B cell (primary cell): ENCODE results near the gene USH2A. TPM values are rescaled to one million over a fixed set of nuclear protein-coding genes. Genes with fewer than 3 reads are reported as not detected.

Experiments
- ATAC-seq: fragments of 200-7000 bp; cut with Tn5 transposase; one replicate; pipeline ENCODE4 v1.10.0; 2021; ENCODE audit warnings: low read depth, mild to moderate bottlenecking, moderate number of reproducible peaks, moderate library complexity
- CTCF ChIA-PET: fragments of 350-600 bp; sonication (Branson Sonifier 250); formaldehyde crosslinking; loops from one replicate; lab custom pipeline; 2021; ENCODE audit warnings: antibody characterized with exemption, inconsistent platforms; lab: Charles Lee
- POLR2A ChIA-PET: fragments of 350-600 bp; sonication (Branson Sonifier 250); formaldehyde crosslinking; loops from one replicate; lab custom pipeline; 2021; ENCODE audit warnings: antibody characterized with exemption; lab: Charles Lee
- DNase-seq: peaks from one replicate; pipeline ENCODE4 v3.0.0; 2013
- H2AFZ ChIP-seq: 2 replicates; pipeline ENCODE4 v1.6.1; 2012; ENCODE audit warnings: mild to moderate bottlenecking, low read depth, low read length; ENCODE audit not compliant: insufficient read depth, poor library complexity, severe bottlenecking
- H3K27ac ChIP-seq, 2 donors: 1 replicate in 1 of 2; 2 replicates in 1 of 2; pipeline ENCODE4 v1.5.1; 2012 to 2013; ENCODE audit warnings: low read length in 2 of 2, mild to moderate bottlenecking in 2 of 2, moderate library complexity in 1 of 2
- H3K27me3 ChIP-seq, 4 experiments: fragments of 200-600 bp in 1 of 4; sonication (generic) in 1 of 4; replicated peaks in 1 of 4; 1 replicate in 2 of 4; 2 replicates in 2 of 4; pipeline versions ENCODE4 v1.6.1 to v1.7.0; 2013 to 2016; ENCODE audit warnings: low read length in 3 of 4, mild to moderate bottlenecking in 2 of 4, mixed read lengths in 1 of 4, moderate library complexity in 1 of 4; ENCODE audit not compliant: insufficient read depth in 4 of 4, control insufficient read depth in 3 of 4; ENCODE audit errors: control extremely low read depth in 1 of 4
- H3K36me3 ChIP-seq, 2 experiments: replicated peaks in 1 of 2; 1 replicate in 1 of 2; 2 replicates in 1 of 2; pipeline versions ENCODE4 v1.6.1 to v1.7.1; 2013; ENCODE audit warnings: low read length in 1 of 2; ENCODE audit not compliant: insufficient read depth in 2 of 2, control insufficient read depth in 1 of 2; ENCODE audit errors: control extremely low read depth in 1 of 2, extremely low read depth in 1 of 2
- H3K4me1 ChIP-seq, 2 donors: fragments of 200-600 bp in 1 of 2; sonication (generic) in 1 of 2; 1 replicate in 1 of 2; 2 replicates in 1 of 2; pipeline versions ENCODE4 v1.5.1 to v1.6.1; 2013 to 2017; ENCODE audit warnings: low read length in 2 of 2; ENCODE audit not compliant: control insufficient read depth in 2 of 2, insufficient read depth in 2 of 2
- H3K4me2 ChIP-seq: replicated peaks from 2 replicates; pipeline ENCODE3; 2012; ENCODE audit warnings: mild to moderate bottlenecking, low read depth, low read length; ENCODE audit not compliant: poor library complexity, severe bottlenecking
- H3K4me3 ChIP-seq, 5 experiments: fragments of 200-600 bp in 1 of 5; sonication (generic) in 1 of 5; 1 replicate in 3 of 5; 2 replicates in 2 of 5; pipeline versions ENCODE4 v1.5.1 to v1.7.0; 2011 to 2016; ENCODE audit warnings: low read length in 4 of 5, mild to moderate bottlenecking in 4 of 5, low read depth in 2 of 5, control low read depth in 1 of 5, moderate library complexity in 1 of 5; ENCODE audit not compliant: insufficient read depth in 1 of 5; ENCODE audit errors: control extremely low read depth in 1 of 5, extremely low read depth in 1 of 5
- H3K79me2 ChIP-seq: fragments of 200-600 bp; sonication (generic); one replicate; pipeline ENCODE4 v1.6.0; 2016; ENCODE audit warnings: low read length; ENCODE audit not compliant: control insufficient read depth, insufficient read depth
- H3K9ac ChIP-seq: fragments of 200-600 bp; sonication (generic); 2 replicates; pipeline ENCODE4 v1.6.1; 2017; ENCODE audit warnings: mild to moderate bottlenecking, low read length, moderate library complexity
- H3K9me3 ChIP-seq, 3 donors: one replicate each; pipeline versions ENCODE4 v1.6.1 to v1.7.1; 2013; ENCODE audit warnings: low read length in 2 of 3; ENCODE audit not compliant: control insufficient read depth in 2 of 3, insufficient read depth in 1 of 3; ENCODE audit errors: control extremely low read depth in 1 of 3
- H4K20me1 ChIP-seq: 2 replicates; pipeline ENCODE4 v1.6.0; 2012; ENCODE audit warnings: mild to moderate bottlenecking, low read length; ENCODE audit not compliant: insufficient read depth, control insufficient read depth, poor library complexity, severe bottlenecking
- H3K27ac Mint-ChIP-seq: one replicate; pipeline ENCODE4 v1.8.0; 2021; ENCODE audit warnings: mixed read lengths
- H3K27me3 Mint-ChIP-seq: one replicate; pipeline ENCODE4 v1.8.0; 2021; ENCODE audit warnings: mixed read lengths
- H3K4me1 Mint-ChIP-seq: one replicate; pipeline ENCODE4 v1.8.0; 2021; ENCODE audit warnings: mixed read lengths
- H3K4me3 Mint-ChIP-seq: one replicate; pipeline ENCODE4 v1.8.0; 2021; ENCODE audit warnings: mixed read lengths
- H3K9me3 Mint-ChIP-seq: one replicate; pipeline ENCODE4 v1.8.0; 2022; ENCODE audit warnings: mixed read lengths; ENCODE audit not compliant: insufficient read depth
- CTCF ChIP-seq: fragments of 200-600 bp; IDR thresholded peaks from one replicate; pipeline ENCODE4 v1.8.0; 2022; ENCODE audit warnings: antibody characterized with exemption, mild to moderate bottlenecking
- EZH2 ChIP-seq: IDR thresholded peaks from 2 replicates; pipeline ENCODE4 v1.6.1; 2012; ENCODE audit warnings: borderline replicate concordance, low read depth, mild to moderate bottlenecking, moderate library complexity, low read length; ENCODE audit not compliant: insufficient read depth, poor library complexity, severe bottlenecking
- WGBS: methylation state at CpG from one replicate; pipeline ENCODE4 v1.1.5; 2013; ENCODE audit warnings: missing lambda C conversion rate; ENCODE audit not compliant: insufficient coverage; 5-methylcytosine and 5-hydroxymethylcytosine counted together
- intact Hi-C: fragments of 100-400 bp; cut with micrococcal nuclease; formaldehyde crosslinking; loops from one replicate; pipeline ENCODE4 v1.10.0; 2022
- polyA plus RNA-seq: library from polyadenylated mRNA; depleted of rRNA; stranded (reverse); fragments of >200 nt; gene quantifications from 2 replicates; pipeline ENCODE4 v1.2.3, GENCODE V29; 2012
- total RNA-seq, 2 donors: library from RNA; stranded (reverse); fragments of 120-200 nt in 1 of 2; gene quantifications; 1 replicate in 1 of 2; 2 replicates in 1 of 2; pipeline versions ENCODE4 v1.2.3 to v1.2.4, GENCODE V29; 2013 to 2022

USH2A gene
- total and polyA plus RNA-seq, 2 donors (not counting 1 experiment from before 2014, with no cell fraction given) = 0.01 TPM; not detected in 1

GRCh38 chr1:215868500-215868899 lies 554.7 kb downstream of the USH2A start:
- no peak overlapping the region for H3K9ac ChIP-seq
- H3K4me1 Mint-ChIP-seq = no peaks in the 10 kb centered on the region
- H3K4me1 ChIP-seq = no peaks in the 10 kb centered on the region
- intact Hi-C loops = no loop called here
- no peak overlapping the region for H3K27ac Mint-ChIP-seq
- no peak for TF ChIP-seq EZH2
- no peak for TF ChIP-seq CTCF
- ChIA-PET POLR2A (no interaction called here), CTCF (no interaction called here)
- no peak overlapping the region for H3K4me3 Mint-ChIP-seq
- no peaks in the 10 kb centered on the region for H3K27me3 ChIP-seq
- H2AFZ ChIP-seq = no peak overlapping the region
- no peak for ATAC-seq
- no peaks in the 10 kb centered on the region for H3K36me3 ChIP-seq
- no peak overlapping the region for H3K27ac ChIP-seq
- WGBS = 67% methylated on average over 1 of the region's 1 CpG
- H3K4me2 ChIP-seq = no peak overlapping the region
- no peaks in the 10 kb centered on the region for H3K27me3 Mint-ChIP-seq
- no peak overlapping the region for H3K4me3 ChIP-seq
- H3K9me3 ChIP-seq = no peaks in the 10 kb centered on the region
- H3K79me2 ChIP-seq = no peaks in the 10 kb centered on the region
- DNase-seq = no peak
- H4K20me1 ChIP-seq = no peaks in the 10 kb centered on the region
- no peaks in the 10 kb centered on the region for H3K9me3 Mint-ChIP-seq

GRCh38 chr1:215865060-215865459 lies 558.2 kb downstream of the USH2A start:
- H3K4me1 Mint-ChIP-seq = no peaks in the 10 kb centered on the region
- ChIA-PET CTCF (no interaction called here), POLR2A (no interaction called here)
- no peaks in the 10 kb centered on the region for H3K36me3 ChIP-seq
- no peak overlapping the region for H3K4me3 Mint-ChIP-seq
- DNase-seq (no peak), ATAC-seq (no peak)
- H3K79me2 ChIP-seq = no peaks in the 10 kb centered on the region
- no peak overlapping the region for H3K27ac Mint-ChIP-seq
- no peak overlapping the region for H3K9ac ChIP-seq
- no peaks in the 10 kb centered on the region for H3K9me3 Mint-ChIP-seq
- no peaks in the 10 kb centered on the region for H3K27me3 Mint-ChIP-seq
- TF ChIP-seq CTCF (no peak), EZH2 (no peak)
- no peaks in the 10 kb centered on the region for H4K20me1 ChIP-seq
- H3K27me3 ChIP-seq = no peaks in the 10 kb centered on the region
- H3K4me2 ChIP-seq = no peak overlapping the region
- H3K4me3 ChIP-seq = no peak overlapping the region
- H2AFZ ChIP-seq = no peak overlapping the region
- no peaks in the 10 kb centered on the region for H3K9me3 ChIP-seq
- no CpG with 5 or more reads among the region's 3 CpGs for WGBS
- H3K4me1 ChIP-seq = no peaks in the 10 kb centered on the region
- no peak overlapping the region for H3K27ac ChIP-seq
- intact Hi-C loops = no loop called here
